ENCODE measurements around the gene SCN9A.
"Not testable (repeated sequence)": the region's sequence is repeated elsewhere in the genome, so short reads cannot be mapped to it uniquely, and the experiment has no call there.

The SCN9A gene

GRCh38 chr2:166242309-166242708, 133.4 kb downstream of the SCN9A start:
- DNase-seq (ENCODE audit: low read depth) = no peak

DNA sequence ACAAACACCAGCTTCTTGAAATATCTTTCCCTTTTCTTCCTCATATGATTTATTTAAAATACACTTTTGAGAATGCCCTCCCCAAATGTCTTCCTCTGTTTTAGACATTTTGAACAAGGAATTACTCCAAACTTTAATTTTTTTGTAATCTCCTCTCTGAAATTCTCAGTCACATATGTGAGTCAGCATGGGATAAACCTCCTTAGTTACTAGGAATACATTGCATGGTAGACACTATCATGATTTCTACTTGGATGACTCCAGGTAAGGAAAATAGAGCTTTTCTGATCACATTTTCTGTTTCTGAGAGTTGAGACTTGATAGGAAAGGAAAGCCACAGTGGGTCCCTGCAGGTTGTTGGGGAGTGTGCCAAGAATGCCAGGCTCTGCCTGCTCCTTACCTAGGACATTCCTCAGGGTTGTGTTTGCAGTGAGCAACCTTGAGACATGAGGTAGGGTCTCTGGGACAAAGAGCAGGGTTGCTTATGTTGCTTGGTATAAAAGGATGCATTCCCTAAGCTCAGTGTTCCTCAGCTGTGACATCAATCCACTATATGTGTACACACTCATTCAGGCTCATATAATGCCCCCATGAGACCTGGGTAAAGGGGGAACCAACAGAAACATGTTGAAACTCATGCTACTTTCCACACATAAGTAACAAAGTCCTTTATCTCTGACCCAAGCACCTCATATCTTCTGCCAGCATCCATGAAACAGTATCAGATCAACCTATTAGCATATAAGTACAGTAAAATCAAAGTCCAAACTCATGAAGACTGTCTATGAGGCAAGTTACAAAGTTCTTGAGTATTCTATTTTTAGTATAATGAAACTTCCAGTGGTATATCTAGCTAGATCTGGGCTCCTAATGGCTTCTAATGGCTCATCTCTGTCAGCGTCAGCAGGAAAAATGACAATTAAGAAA, 135.1 kb downstream of the SCN9A start:
- no peak for DNase-seq (ENCODE audit: low read depth)

GRCh38 chr2:166239548-166239947, 136.2 kb downstream of the SCN9A start:
- no peak for DNase-seq (ENCODE audit: low read depth)

DNA sequence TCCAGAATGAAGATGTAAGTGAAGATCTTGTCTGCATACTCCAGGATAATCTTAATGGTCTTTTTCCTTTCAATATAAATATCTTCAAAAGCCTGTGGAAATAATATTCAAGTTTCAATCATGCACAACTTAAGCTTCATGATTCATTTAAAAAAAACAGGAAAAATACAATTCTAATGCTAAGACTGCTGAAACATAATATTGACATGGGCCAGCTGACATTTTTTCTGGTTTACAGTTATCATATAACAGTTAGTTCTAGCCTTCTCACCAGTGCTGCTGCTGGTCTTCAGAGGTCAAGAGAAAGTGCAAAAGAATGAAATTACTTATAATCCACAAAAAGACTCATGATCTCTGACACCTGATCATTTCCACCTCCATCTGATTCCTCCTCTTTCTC, 137.6 kb downstream of the SCN9A start:
- no peak for DNase-seq (ENCODE audit: low read depth)

- DNase-seq (ENCODE audit: low read depth) = no peak
These were observed 141.5 kb downstream of the SCN9A start for GRCh38 chr2:166234112-166234846.

GRCh38 chr2:166233244-166233643, 142.5 kb downstream of the SCN9A start:
- DNase-seq (ENCODE audit: low read depth) = no peak

DNA sequence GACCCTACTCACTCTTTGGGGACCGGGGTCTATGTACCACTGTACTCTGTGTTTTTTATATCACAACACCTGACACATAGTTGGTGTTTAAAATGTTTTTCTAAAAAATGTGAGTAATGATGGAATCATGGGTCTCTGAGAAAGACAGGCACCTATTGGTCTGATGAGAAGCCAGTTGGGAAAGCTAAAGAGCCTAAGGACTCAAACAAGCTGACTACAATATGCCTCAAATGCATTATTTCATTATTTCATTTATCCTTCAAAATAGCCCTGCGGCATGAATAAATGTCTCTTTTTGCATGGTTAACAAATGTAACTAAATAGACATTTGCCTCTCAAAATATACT, 145.0 kb downstream of the SCN9A start:
- no peak for DNase-seq (ENCODE audit: low read depth)

GRCh38 chr2:166230024-166230723, 145.6 kb downstream of the SCN9A start:
- no peak for DNase-seq (ENCODE audit: low read depth)

DNA sequence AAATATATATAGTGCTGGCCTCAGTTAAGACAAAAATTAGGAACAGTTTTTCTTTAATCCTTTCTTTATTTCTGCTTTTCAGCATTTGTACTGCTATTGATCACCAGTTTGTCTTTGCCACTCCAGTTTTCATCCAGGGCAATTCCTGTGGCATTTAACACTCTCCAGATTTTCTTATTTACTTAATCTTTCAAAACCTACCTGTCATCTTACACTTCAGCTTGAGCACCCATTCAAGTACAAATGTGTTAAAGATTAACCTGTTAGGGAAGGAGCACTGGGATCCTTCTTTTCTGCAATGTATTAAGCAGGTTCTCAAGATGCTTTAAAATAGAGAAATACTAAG, 146.1 kb downstream of the SCN9A start:
- no peak for DNase-seq (ENCODE audit: low read depth)

GRCh38 chr2:166224197-166224596, 151.5 kb downstream of the SCN9A start:
- DNase-seq (ENCODE audit: low read depth) = no peak

DNA sequence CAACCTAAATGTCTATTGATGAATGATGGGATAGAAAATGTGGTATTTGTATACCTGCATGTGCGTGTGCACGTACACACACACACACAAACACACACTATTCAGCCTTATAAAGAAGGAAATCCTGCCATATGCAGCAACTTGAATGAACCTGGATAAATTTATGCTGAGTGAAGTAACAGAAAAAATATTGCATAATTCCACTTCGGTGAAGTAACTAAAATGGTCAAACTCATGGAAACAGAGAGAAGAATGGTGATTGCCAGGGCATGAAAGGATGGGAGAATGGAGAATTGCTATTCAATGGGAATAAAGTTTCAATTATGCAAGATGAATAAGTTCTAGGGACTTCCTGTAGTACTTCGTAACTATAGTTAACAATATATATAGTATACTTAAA, 152.4 kb downstream of the SCN9A start:
- DNase-seq (ENCODE audit: low read depth) = no peak

- no peak for DNase-seq (ENCODE audit: low read depth)
These were observed 164.7 kb downstream of the SCN9A start for GRCh38 chr2:166211079-166211478.

- not testable (repeated sequence) for DNase-seq (ENCODE audit: low read depth)
These were observed 165.8 kb downstream of the SCN9A start for GRCh38 chr2:166209944-166210343.

GRCh38 chr2:166209367-166209766, 166.4 kb downstream of the SCN9A start:
- not testable (repeated sequence) for DNase-seq (ENCODE audit: low read depth)

- not testable (repeated sequence) for DNase-seq (ENCODE audit: low read depth)
These were observed 169.6 kb downstream of the SCN9A start for GRCh38 chr2:166206153-166206552.

- no peak for DNase-seq (ENCODE audit: low read depth)
These were observed 173.0 kb downstream of the SCN9A start for GRCh38 chr2:166202778-166203177.

- no peak for DNase-seq (ENCODE audit: low read depth)
These were observed 178.3 kb downstream of the SCN9A start for GRCh38 chr2:166197446-166197845.

GRCh38 chr2:166193407-166193806, 182.3 kb downstream of the SCN9A start:
- no peak for DNase-seq (ENCODE audit: low read depth)

GRCh38 chr2:166188084-166188483, 187.7 kb downstream of the SCN9A start:
- DNase-seq (ENCODE audit: low read depth) = no peak

DNA sequence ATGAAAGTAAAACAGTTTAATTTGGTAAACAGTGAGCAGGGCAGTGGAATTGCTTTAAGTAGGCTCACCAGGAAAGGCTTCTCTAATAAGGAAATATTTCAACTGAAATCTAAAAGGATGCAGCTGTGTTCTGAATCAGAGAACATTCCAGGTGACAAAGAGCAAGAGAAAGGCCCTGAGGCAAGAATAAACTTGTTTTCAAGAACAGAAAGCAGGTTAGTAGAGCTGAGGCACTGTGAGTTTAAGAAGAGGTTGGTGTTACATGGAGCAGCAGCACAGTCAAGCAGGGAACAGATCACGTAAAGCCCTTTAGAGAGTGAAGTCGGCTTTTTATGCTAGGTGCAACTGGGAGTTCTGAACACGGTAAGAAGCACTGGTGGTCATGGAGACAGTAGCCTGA, 191.0 kb downstream of the SCN9A start:
- no peak for DNase-seq (ENCODE audit: low read depth)

DNA sequence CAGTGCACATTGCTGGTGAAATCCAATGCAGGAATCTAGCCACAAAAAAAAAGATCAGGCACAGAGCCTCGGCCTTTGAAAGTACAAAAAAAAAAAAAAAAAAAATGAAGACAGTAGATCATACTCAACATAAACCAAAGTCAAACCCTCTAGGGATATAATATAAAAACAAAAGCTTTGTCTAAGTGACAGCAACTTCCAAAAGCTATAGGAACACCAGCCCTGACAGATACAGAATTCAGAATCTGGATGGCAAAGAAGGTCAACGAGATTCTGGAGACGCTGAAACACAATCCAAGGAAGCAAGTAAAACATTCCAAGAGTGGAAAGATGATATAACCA, 194.0 kb downstream of the SCN9A start:
- DNase-seq (ENCODE audit: low read depth) = no peak

DNA sequence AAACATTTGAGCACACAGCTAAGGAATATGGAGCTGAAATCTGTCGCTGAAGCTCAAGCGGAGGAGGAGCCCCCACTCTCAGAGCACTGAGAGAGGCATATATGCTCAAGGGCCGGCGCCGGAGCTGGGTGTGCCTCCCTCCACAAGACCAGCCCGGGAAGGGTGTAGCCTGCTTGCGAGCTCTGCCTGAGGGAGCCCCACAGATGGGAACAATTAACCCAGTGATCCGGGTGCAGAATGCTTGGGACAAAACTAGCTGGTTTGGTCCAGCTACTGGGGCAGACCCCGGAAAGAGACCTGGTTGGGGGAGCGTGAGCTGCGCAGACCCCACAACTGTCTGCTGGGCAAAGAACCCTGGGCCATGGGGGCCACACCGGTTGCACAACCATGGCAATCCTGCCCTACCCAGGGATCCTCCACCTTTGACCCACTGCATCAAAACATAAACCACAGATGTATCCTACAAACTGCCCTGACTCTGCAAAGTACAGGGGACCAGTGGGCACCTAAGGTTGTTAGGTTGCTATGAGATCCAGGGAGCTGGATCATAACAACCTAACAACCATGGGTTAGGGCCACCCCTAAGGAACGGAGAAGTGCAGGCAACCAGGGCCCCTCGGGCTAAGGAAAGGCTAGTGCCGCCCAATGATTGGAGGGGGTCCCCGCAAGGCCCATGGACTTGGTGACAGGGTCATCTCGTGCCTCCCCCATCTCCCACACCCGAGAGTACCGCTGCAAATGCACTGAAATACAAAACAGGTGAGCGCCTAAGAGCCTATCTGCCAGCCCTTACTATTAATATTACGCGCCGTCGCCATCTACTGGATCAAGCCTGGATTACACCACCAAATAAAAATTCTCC, 194.6 kb downstream of the SCN9A start:
- no peak for DNase-seq (ENCODE audit: low read depth)
